Endometrium (tissue), 2 donors: ENCODE measurements around the gene CNTN4.
A peak's percentile ranks its signal among the peaks of the same experiment; 100 is the strongest.

ENCODE experiments used
- FAIRE-seq: peaks from 2 replicates; lab custom pipeline; 2012; peaks lifted over from hg19 to GRCh38; lab: Jason Lieb, UNC
- donor health status: control.
- donor health status: control.

The CNTN4 gene

GRCh38 chr3:2920103-2920502, 821.4 kb downstream of the CNTN4 start:
- no peak for FAIRE-seq

- no peak for FAIRE-seq
These were observed 822.8 kb downstream of the CNTN4 start for GRCh38 chr3:2921452-2921851.

GRCh38 chr3:2921903-2922302, 823.2 kb downstream of the CNTN4 start:
- peak; percentile 78 for FAIRE-seq

GRCh38 chr3:2923390-2923789, 824.7 kb downstream of the CNTN4 start:
- no peak for FAIRE-seq

- FAIRE-seq = no peak
These were observed 828.6 kb downstream of the CNTN4 start for GRCh38 chr3:2927259-2927658.

- no peak for FAIRE-seq
These were observed 830.9 kb downstream of the CNTN4 start for GRCh38 chr3:2929574-2929973.

GRCh38 chr3:2931265-2931664, 832.6 kb downstream of the CNTN4 start:
- no peak for FAIRE-seq

GRCh38 chr3:2934541-2934940, 835.9 kb downstream of the CNTN4 start:
- no peak for FAIRE-seq

- FAIRE-seq = no peak
These were observed 838.4 kb downstream of the CNTN4 start for GRCh38 chr3:2937055-2937454.

- FAIRE-seq = no peak
These were observed 838.9 kb downstream of the CNTN4 start for GRCh38 chr3:2937592-2937991.

GRCh38 chr3:2938711-2939110, 840.0 kb downstream of the CNTN4 start:
- FAIRE-seq = no peak

GRCh38 chr3:2940062-2940461, 841.4 kb downstream of the CNTN4 start:
- FAIRE-seq = no peak

- FAIRE-seq = no peak
These were observed 846.0 kb downstream of the CNTN4 start for GRCh38 chr3:2944628-2945027.

- no peak for FAIRE-seq
These were observed 846.5 kb downstream of the CNTN4 start for GRCh38 chr3:2945121-2945520.

GRCh38 chr3:2947536-2947935, 848.9 kb downstream of the CNTN4 start:
- FAIRE-seq = no peak

- FAIRE-seq = no peak
These were observed 850.2 kb downstream of the CNTN4 start for GRCh38 chr3:2948882-2949281.

GRCh38 chr3:2950159-2950558, 851.5 kb downstream of the CNTN4 start:
- no peak for FAIRE-seq

GRCh38 chr3:2957115-2957514, 858.4 kb downstream of the CNTN4 start:
- no peak for FAIRE-seq

- FAIRE-seq = no peak
These were observed 859.9 kb downstream of the CNTN4 start for GRCh38 chr3:2958551-2958950.

- FAIRE-seq = no peak
These were observed 862.9 kb downstream of the CNTN4 start for GRCh38 chr3:2961576-2961975.

- no peak for FAIRE-seq
These were observed 869.2 kb downstream of the CNTN4 start for GRCh38 chr3:2967871-2968270.

GRCh38 chr3:2968475-2968874, 869.8 kb downstream of the CNTN4 start:
- FAIRE-seq = no peak

- no peak for FAIRE-seq
These were observed 877.5 kb downstream of the CNTN4 start for GRCh38 chr3:2976212-2976611.

GRCh38 chr3:2976796-2977195, 878.1 kb downstream of the CNTN4 start:
- no peak for FAIRE-seq
